VCaP (cell line): ENCODE data around the gene FBXO39.
"Not testable (repeated sequence)": the region's sequence is repeated elsewhere in the genome, so short reads cannot be mapped to it uniquely, and the experiment has no call there.

ENCODE experiments used
- H3K27ac ChIP-seq: fragments of 450-650 bp; 2 replicates; pipeline ENCODE4 v1.5.1; 2017
- CTCF ChIP-seq: fragments of 450-650 bp; conservative IDR thresholded peaks from 2 replicates; pipeline ENCODE4 v1.5.1; 2017; ENCODE audit warnings: mild to moderate bottlenecking, moderate library complexity

FBXO39 gene

DNA sequence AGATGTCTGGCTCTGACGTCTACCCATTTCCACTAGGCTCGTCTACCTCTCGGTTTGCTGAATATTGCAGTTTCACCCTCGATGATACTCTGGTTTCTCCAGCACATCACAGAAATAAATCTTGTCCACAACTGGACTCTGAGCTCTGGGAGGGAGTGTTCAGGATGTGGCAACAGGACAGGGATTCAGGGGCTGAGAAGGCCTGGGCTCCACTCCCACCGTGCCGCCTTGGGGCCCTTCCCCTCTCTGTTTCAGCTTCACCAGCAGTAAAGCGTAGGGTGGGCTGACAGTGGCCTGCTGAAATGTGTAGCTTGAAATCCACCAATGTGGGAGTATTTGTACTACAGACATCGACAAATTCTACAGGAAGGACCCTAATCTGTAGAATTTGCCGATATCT lies 35.5 kb downstream of the FBXO39 start:
- TF ChIP-seq CTCF, result no peak

DNA sequence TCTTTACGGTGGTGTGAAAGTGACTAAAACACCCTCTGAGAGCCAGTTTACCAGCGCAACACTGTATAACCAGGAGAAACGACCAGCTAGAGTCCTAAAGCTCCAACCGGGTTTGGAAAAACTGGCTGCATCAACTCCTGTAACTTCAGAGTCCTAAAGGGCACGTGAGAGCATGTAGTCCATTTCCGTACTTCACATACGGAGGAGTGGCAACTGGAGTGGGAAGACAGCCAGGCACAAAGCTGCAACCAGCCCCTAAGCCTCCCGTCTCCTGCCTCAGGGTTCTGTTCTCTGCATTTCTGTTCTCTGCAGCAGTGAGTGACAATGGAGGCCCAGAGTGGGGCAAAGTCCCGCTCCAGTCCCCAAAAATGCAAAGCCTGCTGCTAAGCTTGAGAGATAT lies 36.3 kb downstream of the FBXO39 start:
- no peak overlapping the region for H3K27ac ChIP-seq
- no peak for TF ChIP-seq CTCF

More for the DNA sequence above, 35.5 kb downstream of the FBXO39 start:
- no peak overlapping the region for H3K27ac ChIP-seq

DNA sequence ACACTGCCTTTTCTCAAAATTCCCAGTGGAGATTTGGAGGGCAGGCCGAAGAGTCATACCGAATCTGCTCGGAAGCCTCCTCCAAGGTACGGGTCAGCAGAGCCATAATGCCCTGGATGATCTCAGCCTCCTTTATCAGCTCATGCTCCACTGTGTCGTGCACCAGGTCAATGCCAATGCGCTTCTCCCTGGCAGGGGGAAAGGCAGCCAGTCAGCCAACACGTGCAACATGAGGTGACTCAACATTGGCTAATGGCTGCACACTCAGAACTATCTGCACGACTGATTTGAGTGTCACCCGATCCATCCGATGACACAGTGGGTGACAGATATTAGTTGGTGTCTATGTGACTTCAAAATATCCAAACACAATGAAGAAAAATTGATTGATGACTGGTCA lies 39.8 kb downstream of the FBXO39 start:
- H3K27ac ChIP-seq, result no peak overlapping the region
- TF ChIP-seq CTCF, result no peak

GRCh38 chr17:6816368-6816767 lies 40.4 kb downstream of the FBXO39 start:
- not testable (repeated sequence) for H3K27ac ChIP-seq

DNA sequence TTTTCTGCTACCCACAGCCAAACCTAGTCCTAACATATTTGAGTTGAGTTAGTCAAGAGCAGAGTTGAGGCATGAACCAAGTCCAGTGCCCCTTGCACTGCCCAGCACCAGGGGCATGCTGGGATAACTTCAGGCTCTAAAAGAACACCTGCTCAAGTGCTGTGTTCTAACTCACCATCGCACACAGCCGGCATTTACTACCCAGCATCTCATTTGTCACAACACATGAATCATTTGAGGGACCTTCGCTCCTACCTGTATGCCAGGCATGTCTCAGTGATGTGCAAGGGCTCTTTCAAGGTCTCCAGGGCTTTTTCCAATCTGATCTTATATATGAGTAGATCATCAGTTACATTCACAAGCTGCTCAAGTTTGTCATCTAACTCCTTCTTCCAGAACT lies 42.9 kb downstream of the FBXO39 start:
- H3K27ac ChIP-seq, result no peak overlapping the region
- TF ChIP-seq CTCF, result no peak

- no peak overlapping the region for H3K27ac ChIP-seq
- no peak for TF ChIP-seq CTCF
These were observed 47.0 kb downstream of the FBXO39 start for GRCh38 chr17:6823011-6823442.

- no peak for TF ChIP-seq CTCF
- no peak overlapping the region for H3K27ac ChIP-seq
These were observed 54.5 kb downstream of the FBXO39 start for GRCh38 chr17:6830383-6830986.

DNA sequence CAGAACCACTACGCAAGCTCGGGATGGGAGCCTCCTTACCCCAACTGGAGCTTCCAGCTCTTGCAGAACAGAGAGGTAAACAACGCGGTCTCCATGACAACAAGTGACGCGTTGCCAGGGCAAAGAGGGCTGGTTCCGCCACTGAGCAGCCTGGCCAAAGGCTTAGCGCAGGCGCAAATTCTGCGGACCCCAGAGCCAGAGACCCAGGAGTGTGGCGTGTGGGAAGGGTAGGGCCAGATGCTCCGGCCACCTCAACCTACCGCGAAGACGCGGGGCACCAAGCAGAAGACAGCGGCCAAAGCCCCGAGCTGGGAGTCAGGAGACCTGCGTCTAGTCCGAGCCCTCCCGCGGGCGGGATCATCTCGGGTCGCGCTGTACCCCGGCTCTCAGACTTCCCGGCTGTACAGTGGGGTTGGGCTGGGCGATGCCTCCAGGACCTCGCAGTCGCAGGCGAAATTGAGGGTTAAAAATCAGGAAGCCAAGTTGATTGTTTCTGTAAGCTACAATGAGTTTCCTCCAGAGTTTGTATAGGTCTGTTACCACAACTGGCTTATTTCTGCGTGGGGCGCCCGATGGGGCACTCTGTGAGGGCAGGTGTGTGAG lies 55.7 kb downstream of the FBXO39 start, which contains the start of gene TEKT1:
Gene TEKT1, minus strand, starts transcription at position 69 of the 603 bp plus-strand sequence. CDS start 1,353 bp downstream, outside the sequence.
- no peak for TF ChIP-seq CTCF
- no peak within 1 kb of the TSS for H3K27ac ChIP-seq
